ENCODE results near the gene ADGRV1.

The ADGRV1 gene

DNA sequence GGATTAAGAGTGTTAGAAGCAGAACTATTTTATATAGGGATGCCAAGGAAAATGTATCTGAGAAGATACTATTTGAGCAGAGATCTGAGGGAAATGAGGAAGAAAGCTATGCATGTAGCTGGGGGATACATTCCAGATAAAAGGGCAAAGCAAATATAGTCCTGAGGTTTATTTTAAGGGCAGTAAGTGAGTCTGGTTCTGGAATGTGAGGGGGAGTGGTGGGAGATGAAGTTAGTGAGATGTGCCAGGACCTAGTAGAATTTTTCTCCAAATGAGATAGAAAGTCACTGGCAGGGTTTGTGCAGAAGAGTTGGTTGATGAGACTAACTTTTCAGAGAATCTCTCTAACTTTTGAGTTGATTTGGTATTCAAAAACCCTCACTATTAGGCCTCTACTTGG is 374.7 kb downstream of the ADGRV1 start:
- Histone ChIP-seq H3K4me1 (ENCODE audit: control insufficient read depth, low read length) (no peaks in the 10 kb centered on the region), H3K4me2 (ENCODE audit: low read length) (no peak overlapping the region)
- TF ChIP-seq CTCF (IDR thresholded peaks at IDR 0.05; ENCODE audit: low read depth, low read length, poor library complexity, severe bottlenecking) (no peak), EZH2phosphoT487 (IDR thresholded peaks at IDR 0.05; ENCODE audit: borderline replicate concordance, low read length) (no peak)

DNA sequence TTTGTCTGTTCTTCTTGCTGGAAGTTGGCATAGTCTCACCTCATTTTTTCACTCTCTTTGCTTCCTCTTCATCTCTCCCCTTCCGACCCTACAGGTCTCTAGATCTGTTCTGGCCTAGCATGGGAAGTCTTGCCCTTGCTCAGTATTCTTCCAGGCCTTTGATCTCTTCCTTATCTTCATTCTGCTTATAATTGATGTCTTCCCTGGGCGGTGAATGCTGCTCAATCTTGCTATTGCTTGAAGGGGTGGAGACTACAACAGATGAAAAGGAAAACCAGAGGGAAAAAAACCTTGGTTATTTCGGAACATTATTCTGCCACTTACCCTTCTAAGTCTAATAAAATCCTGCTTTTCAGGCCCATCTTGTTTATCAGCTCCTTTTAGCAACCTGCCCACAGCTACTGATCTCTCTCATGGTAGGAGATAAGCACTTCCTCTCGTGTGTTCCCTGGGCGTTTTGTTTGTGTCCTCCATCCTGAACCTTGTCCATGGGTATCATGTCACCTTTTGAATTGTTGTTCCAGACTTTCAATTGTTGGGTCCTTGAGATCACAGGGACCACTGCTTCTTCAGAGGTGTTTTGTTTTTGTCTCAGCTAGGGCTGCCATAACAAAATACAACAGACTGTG is 375.6 kb downstream of the ADGRV1 start:
- TF ChIP-seq EZH2phosphoT487 (IDR thresholded peaks at IDR 0.05; ENCODE audit: borderline replicate concordance, low read length) (no peak), CTCF (IDR thresholded peaks at IDR 0.05; ENCODE audit: low read depth, low read length, poor library complexity, severe bottlenecking) (no peak)
- no peaks in the 10 kb centered on the region for H3K36me3 ChIP-seq (ENCODE audit: control insufficient read depth, low read length)

More for the DNA sequence above, 374.7 kb downstream of the ADGRV1 start:
- no peaks in the 10 kb centered on the region for H3K9me3 ChIP-seq (ENCODE audit: control insufficient read depth, insufficient read depth, low read length)
- no peaks in the 10 kb centered on the region for H4K20me1 ChIP-seq (ENCODE audit: control insufficient read depth, insufficient read depth, low read depth, low read length)
- H3F3A ChIP-seq (ENCODE audit: control insufficient read depth, insufficient read depth), result no peaks in the 10 kb centered on the region
- H3K27ac ChIP-seq (ENCODE audit: low read depth, low read length), result no peak overlapping the region
- H3K9me2 ChIP-seq (replicated peaks; ENCODE audit: control insufficient read depth, low read length), result no peaks in the 10 kb centered on the region
- no peaks in the 10 kb centered on the region for H3K36me3 ChIP-seq (ENCODE audit: control insufficient read depth, low read length)
- no peak overlapping the region for H3K4me3 ChIP-seq (ENCODE audit: low read length)
- H3K27me3 ChIP-seq (ENCODE audit: control insufficient read depth, low read length), result no peaks in the 10 kb centered on the region
- no peaks in the 10 kb centered on the region for H3K79me2 ChIP-seq (ENCODE audit: control insufficient read depth, low read length)

DNA sequence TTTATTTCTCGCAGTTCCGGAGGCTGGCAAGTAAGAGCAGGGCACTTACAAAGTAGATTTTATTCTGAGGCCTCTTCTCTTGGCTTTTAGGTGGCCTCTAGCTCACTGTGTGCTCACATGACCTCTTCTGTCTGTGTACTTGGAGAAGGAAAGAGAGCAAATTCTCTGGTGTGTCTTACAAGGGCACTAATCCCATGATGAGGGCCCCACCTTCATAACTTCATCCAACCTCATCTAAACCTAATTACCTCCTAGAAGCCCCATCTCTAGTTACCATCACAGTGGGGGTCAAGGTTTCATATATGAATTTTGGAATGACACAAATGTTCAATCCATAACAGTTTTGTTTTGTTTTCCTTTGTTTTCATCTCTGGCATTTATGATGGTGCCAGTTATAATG is 376.1 kb downstream of the ADGRV1 start:
- Histone ChIP-seq H3K79me2 (ENCODE audit: control insufficient read depth, low read length) (no peaks in the 10 kb centered on the region), H3K4me3 (ENCODE audit: low read length) (no peak overlapping the region), H3K27me3 (ENCODE audit: control insufficient read depth, low read length) (peaks cover 2% of the 10 kb centered on the region; the same call in 1 of the 2 replicates), H3K9me2 (replicated peaks; ENCODE audit: control insufficient read depth, low read length) (no peaks in the 10 kb centered on the region), H3K27ac (ENCODE audit: low read depth, low read length) (no peak overlapping the region), H3F3A (ENCODE audit: control insufficient read depth, insufficient read depth) (no peaks in the 10 kb centered on the region), H3K4me2 (ENCODE audit: low read length) (no peak overlapping the region), H4K20me1 (ENCODE audit: control insufficient read depth, insufficient read depth, low read depth, low read length) (no peaks in the 10 kb centered on the region), H3K36me3 (ENCODE audit: control insufficient read depth, low read length) (no peaks in the 10 kb centered on the region), H3K9me3 (ENCODE audit: control insufficient read depth, insufficient read depth, low read length) (no peaks in the 10 kb centered on the region), H3K4me1 (ENCODE audit: control insufficient read depth, low read length) (no peaks in the 10 kb centered on the region)
- TF ChIP-seq EZH2phosphoT487 (IDR thresholded peaks at IDR 0.05; ENCODE audit: borderline replicate concordance, low read length), result no peak
- TF ChIP-seq CTCF (IDR thresholded peaks at IDR 0.05; ENCODE audit: low read depth, low read length, poor library complexity, severe bottlenecking), result no peak

More for the DNA sequence above, 375.6 kb downstream of the ADGRV1 start:
- no peak overlapping the region for H3K4me2 ChIP-seq (ENCODE audit: low read length)
- no peak overlapping the region for H3K4me3 ChIP-seq (ENCODE audit: low read length)
- H4K20me1 ChIP-seq (ENCODE audit: control insufficient read depth, insufficient read depth, low read depth, low read length), result no peaks in the 10 kb centered on the region
- no peaks in the 10 kb centered on the region for H3F3A ChIP-seq (ENCODE audit: control insufficient read depth, insufficient read depth)
- H3K27me3 ChIP-seq (ENCODE audit: control insufficient read depth, low read length), result peaks cover under 1% of the 10 kb centered on the region; the same call in 1 of the 2 replicates
- H3K9me3 ChIP-seq (ENCODE audit: control insufficient read depth, insufficient read depth, low read length), result no peaks in the 10 kb centered on the region
- H3K27ac ChIP-seq (ENCODE audit: low read depth, low read length), result no peak overlapping the region
- no peaks in the 10 kb centered on the region for H3K4me1 ChIP-seq (ENCODE audit: control insufficient read depth, low read length)
- H3K9me2 ChIP-seq (replicated peaks; ENCODE audit: control insufficient read depth, low read length), result no peaks in the 10 kb centered on the region
- no peaks in the 10 kb centered on the region for H3K79me2 ChIP-seq (ENCODE audit: control insufficient read depth, low read length)

Measured in DOHH2 (cell line).